Ishikawa (cell line): Measurements from ENCODE around the gene OR5D18.

ENCODE experiments used
- CEBPB ChIP-seq: IDR thresholded peaks from 2 replicates; pipeline ENCODE4 v1.6.1; 2012
- CREB1 ChIP-seq: IDR thresholded peaks from 2 replicates; pipeline ENCODE4 v1.6.1; 2012; ENCODE audit warnings: low read depth
- EGR1 ChIP-seq: IDR thresholded peaks from 2 replicates; pipeline ENCODE4 v1.6.1; 2012
- EP300 ChIP-seq: IDR thresholded peaks from 2 replicates; pipeline ENCODE4 v1.6.1; 2012; ENCODE audit warnings: borderline replicate concordance
- FOXM1 ChIP-seq: IDR thresholded peaks from 2 replicates; pipeline ENCODE4 v1.6.1; 2012; ENCODE audit warnings: low read depth, borderline replicate concordance
- MAX ChIP-seq: IDR thresholded peaks from 2 replicates; pipeline ENCODE4 v1.6.1; 2012
- NFIC ChIP-seq: IDR thresholded peaks from 2 replicates; pipeline ENCODE4 v1.6.1; 2012
- RAD21 ChIP-seq: IDR thresholded peaks from 2 replicates; pipeline ENCODE4 v1.6.1; 2012; ENCODE audit warnings: low read depth
- REST ChIP-seq: IDR thresholded peaks from 2 replicates; pipeline ENCODE4 v1.6.1; 2012; ENCODE audit warnings: low read depth, mild to moderate bottlenecking
- TAF1 ChIP-seq: IDR thresholded peaks from 2 replicates; pipeline ENCODE4 v1.6.1; 2012; ENCODE audit warnings: low read depth, mild to moderate bottlenecking
- TCF12 ChIP-seq: IDR thresholded peaks from 2 replicates; pipeline ENCODE4 v1.6.1; 2012; ENCODE audit warnings: low read depth
- TEAD4 ChIP-seq: IDR thresholded peaks from 2 replicates; pipeline ENCODE4 v1.6.1; 2012
- USF1 ChIP-seq: IDR thresholded peaks from 2 replicates; pipeline ENCODE4 v1.6.1; 2012
- YY1 ChIP-seq: IDR thresholded peaks from 2 replicates; pipeline ENCODE4 v1.6.1; 2012; ENCODE audit warnings: low read depth
- ZBTB7A ChIP-seq: IDR thresholded peaks from 2 replicates; pipeline ENCODE4 v1.6.1; 2012; ENCODE audit warnings: low read depth

The OR5D18 gene

DNA sequence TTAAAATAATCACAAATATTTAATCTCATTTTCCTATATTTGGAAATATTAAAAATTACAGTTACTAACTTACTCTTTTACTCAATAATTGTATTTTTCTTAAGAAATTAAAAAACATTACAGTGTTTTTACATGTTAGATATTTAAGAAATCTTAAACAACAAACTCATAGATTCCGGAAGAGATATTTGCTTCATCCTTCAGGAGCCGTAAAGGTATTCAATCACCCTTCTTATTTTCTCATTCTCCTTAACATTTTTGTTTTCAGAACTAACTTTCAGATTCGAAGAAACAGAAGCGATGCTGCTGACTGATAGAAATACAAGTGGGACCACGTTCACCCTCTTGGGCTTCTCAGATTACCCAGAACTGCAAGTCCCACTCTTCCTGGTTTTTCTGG, at the start of gene OR5D18:
OR5D18 (plus strand) TSS at position 301 of the 400 bp plus-strand sequence; CDS start at position 301, 0 bp downstream.
- TF ChIP-seq CEBPB (no peak), MAX (no peak), TCF12 (no peak), NFIC (no peak), FOXM1 (no peak), ZBTB7A (no peak), CREB1 (no peak), REST (no peak), USF1 (no peak), RAD21 (no peak), EGR1 (no peak), EP300 (no peak), YY1 (no peak), TEAD4 (no peak), TAF1 (no peak)

DNA sequence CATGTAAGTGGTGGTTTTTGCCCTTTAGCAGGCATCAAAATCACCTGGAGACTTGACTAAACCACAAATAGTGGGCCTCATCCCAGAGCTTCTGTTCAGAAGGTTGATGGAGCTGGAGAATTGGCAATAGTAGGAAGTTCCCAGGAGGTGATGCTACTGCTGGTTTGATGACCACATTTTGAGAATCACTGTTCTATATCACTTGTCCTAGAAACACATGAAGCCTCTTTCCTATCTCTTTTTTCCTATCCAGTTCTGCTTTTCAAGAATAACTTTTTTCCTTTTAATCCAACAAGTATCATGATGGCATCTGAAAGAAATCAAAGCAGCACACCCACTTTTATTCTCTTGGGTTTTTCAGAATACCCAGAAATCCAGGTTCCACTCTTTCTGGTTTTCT, 46.3 kb upstream of the OR5D18 start, which contains the start of gene OR5D13:
OR5D13 (plus strand) TSS at position 301 of the 400 bp plus-strand sequence; CDS start at position 301, 0 bp downstream.
- no peak for TF ChIP-seq FOXM1
- no peak for TF ChIP-seq USF1
- TF ChIP-seq EGR1 = no peak
- no peak for TF ChIP-seq CEBPB
- no peak for TF ChIP-seq EP300
- TF ChIP-seq REST = no peak
- TF ChIP-seq MAX = no peak
- no peak for TF ChIP-seq CREB1
- TF ChIP-seq TAF1 = no peak

- TF ChIP-seq EP300 (no peak), TEAD4 (no peak), TAF1 (no peak), CREB1 (no peak), USF1 (no peak), NFIC (no peak), RAD21 (no peak), REST (no peak), EGR1 (no peak), YY1 (no peak), FOXM1 (no peak), TCF12 (no peak)
These were observed 27.8 kb upstream of the OR5D18 start for GRCh38 chr11:55791606-55792005.

GRCh38 chr11:55793321-55793720, 26.1 kb upstream of the OR5D18 start:
- TF ChIP-seq MAX (no peak), CREB1 (no peak), CEBPB (no peak), EGR1 (no peak), RAD21 (no peak), ZBTB7A (no peak), REST (no peak), TEAD4 (no peak), USF1 (no peak), YY1 (no peak)
